GM12891 (cell line): ENCODE measurements around the gene SRRM1.

ENCODE experiments used
- POLR2A ChIP-seq: IDR thresholded peaks from 2 replicates; pipeline ENCODE4 v1.6.1; 2011; ENCODE audit warnings: low read depth, low read length, control low read depth
- POLR2AphosphoS5 ChIP-seq: IDR thresholded peaks from 2 replicates; pipeline ENCODE4 v1.6.1; 2011; ENCODE audit warnings: low read depth, low read length, control low read depth
- TAF1 ChIP-seq: IDR thresholded peaks from 2 replicates; pipeline ENCODE4 v1.6.1; 2011; ENCODE audit warnings: low read depth, low read length, control low read depth

GRCh38 chr1:24708938-24709337, 65.8 kb downstream of the SRRM1 start:
- TF ChIP-seq TAF1 (no peak), POLR2A (no peak), POLR2AphosphoS5 (no peak)
